Ishikawa (cell line): Measurements from ENCODE around the gene STX18.

ENCODE experiments used
- CEBPB ChIP-seq: IDR thresholded peaks from 2 replicates; pipeline ENCODE4 v1.6.1; 2012
- TF ChIP-seq, protein P1 (sequence below): IDR thresholded peaks from 2 replicates; pipeline ENCODE4 v1.6.1; 2012; ENCODE audit warnings: low read depth, mild to moderate bottlenecking

DNA sequence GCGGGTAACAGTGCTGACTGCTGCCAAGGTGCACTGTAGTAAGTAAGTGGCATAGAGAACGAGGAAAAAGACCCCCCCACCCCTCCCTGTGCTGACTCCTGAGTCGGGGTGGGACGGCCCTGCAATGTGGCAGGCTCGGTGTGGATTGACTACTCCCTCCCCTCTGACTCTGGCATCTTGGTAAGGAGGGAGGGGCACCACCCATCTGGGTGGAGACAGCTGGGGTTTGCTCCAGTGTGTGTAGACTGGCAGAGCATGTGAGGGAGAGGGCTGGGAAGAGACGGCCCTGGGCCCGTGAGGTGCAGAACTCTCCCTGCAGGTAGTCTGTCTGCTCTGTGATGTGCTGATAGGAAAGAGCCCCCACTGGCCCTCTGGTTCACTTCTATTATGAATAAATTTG is 124.0 kb downstream of the STX18 start:
- TF ChIP-seq, protein P1, sequence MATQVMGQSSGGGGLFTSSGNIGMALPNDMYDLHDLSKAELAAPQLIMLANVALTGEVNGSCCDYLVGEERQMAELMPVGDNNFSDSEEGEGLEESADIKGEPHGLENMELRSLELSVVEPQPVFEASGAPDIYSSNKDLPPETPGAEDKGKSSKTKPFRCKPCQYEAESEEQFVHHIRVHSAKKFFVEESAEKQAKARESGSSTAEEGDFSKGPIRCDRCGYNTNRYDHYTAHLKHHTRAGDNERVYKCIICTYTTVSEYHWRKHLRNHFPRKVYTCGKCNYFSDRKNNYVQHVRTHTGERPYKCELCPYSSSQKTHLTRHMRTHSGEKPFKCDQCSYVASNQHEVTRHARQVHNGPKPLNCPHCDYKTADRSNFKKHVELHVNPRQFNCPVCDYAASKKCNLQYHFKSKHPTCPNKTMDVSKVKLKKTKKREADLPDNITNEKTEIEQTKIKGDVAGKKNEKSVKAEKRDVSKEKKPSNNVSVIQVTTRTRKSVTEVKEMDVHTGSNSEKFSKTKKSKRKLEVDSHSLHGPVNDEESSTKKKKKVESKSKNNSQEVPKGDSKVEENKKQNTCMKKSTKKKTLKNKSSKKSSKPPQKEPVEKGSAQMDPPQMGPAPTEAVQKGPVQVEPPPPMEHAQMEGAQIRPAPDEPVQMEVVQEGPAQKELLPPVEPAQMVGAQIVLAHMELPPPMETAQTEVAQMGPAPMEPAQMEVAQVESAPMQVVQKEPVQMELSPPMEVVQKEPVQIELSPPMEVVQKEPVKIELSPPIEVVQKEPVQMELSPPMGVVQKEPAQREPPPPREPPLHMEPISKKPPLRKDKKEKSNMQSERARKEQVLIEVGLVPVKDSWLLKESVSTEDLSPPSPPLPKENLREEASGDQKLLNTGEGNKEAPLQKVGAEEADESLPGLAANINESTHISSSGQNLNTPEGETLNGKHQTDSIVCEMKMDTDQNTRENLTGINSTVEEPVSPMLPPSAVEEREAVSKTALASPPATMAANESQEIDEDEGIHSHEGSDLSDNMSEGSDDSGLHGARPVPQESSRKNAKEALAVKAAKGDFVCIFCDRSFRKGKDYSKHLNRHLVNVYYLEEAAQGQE, result no peak
- no peak for TF ChIP-seq CEBPB
